Hepatocyte (in vitro differentiated cells): ENCODE results near the gene USP28.

Experiments
- CTCF ChIP-seq: fragments of 200-600 bp; sonication (generic); IDR thresholded peaks from 2 replicates; pipeline ENCODE4 v1.5.1; 2016; ENCODE audit warnings: antibody characterized with exemption, mild to moderate bottlenecking; ENCODE audit not compliant: poor library complexity
- EZH2 ChIP-seq: fragments of 200-600 bp; sonication (generic); IDR thresholded peaks from 2 replicates; pipeline ENCODE4 v1.6.1; 2016; ENCODE audit warnings: antibody characterized with exemption, mild to moderate bottlenecking, borderline replicate concordance

GRCh38 chr11:113876798-113877669, 1.7 kb upstream of the USP28 start:
- TF ChIP-seq CTCF = no peak
- no peak for TF ChIP-seq EZH2
